IPS DF 6.9 (cell line): Measurements from ENCODE around the gene ITPR2.
"Not testable (repeated sequence)": the region's sequence is repeated elsewhere in the genome, so short reads cannot be mapped to it uniquely, and the experiment has no call there.

Source experiments
- DNase-seq: peaks from one replicate; pipeline ENCODE4 v3.0.0-alpha.2; 2013; ENCODE audit warnings: low read depth, low spot score
- H3K27ac ChIP-seq: one replicate; pipeline ENCODE4 v1.5.1; 2013; ENCODE audit warnings: low read length, control low read depth
- H3K27me3 ChIP-seq: 2 replicates; pipeline ENCODE4 v1.6.1; 2013; ENCODE audit warnings: mild to moderate bottlenecking, low read length; ENCODE audit not compliant: control insufficient read depth, insufficient read depth
- H3K36me3 ChIP-seq: 2 replicates; pipeline ENCODE4 v1.6.1; 2013; ENCODE audit warnings: low read length; ENCODE audit not compliant: control insufficient read depth, insufficient read depth
- H3K4me1 ChIP-seq: 2 replicates; pipeline ENCODE4 v1.6.1; 2013; ENCODE audit warnings: low read length; ENCODE audit not compliant: control insufficient read depth, insufficient read depth
- H3K4me3 ChIP-seq: 2 replicates; pipeline ENCODE4 v1.5.1; 2013; ENCODE audit warnings: mild to moderate bottlenecking, low read length
- H3K9me3 ChIP-seq: 2 replicates; pipeline ENCODE4 v1.6.1; 2013; ENCODE audit warnings: low read length, inconsistent platforms; ENCODE audit not compliant: control insufficient read depth, insufficient read depth
- WGBS: extraction: QIAGEN DNeasy Blood & Tissue Kit; methylation state at CpG from one replicate; pipeline ENCODE4 v1.1.7; 2013; ENCODE audit warnings: mixed read lengths, missing lambda C conversion rate; ENCODE audit not compliant: insufficient read length, insufficient coverage; 5-methylcytosine and 5-hydroxymethylcytosine counted together

Gene ITPR2

DNA sequence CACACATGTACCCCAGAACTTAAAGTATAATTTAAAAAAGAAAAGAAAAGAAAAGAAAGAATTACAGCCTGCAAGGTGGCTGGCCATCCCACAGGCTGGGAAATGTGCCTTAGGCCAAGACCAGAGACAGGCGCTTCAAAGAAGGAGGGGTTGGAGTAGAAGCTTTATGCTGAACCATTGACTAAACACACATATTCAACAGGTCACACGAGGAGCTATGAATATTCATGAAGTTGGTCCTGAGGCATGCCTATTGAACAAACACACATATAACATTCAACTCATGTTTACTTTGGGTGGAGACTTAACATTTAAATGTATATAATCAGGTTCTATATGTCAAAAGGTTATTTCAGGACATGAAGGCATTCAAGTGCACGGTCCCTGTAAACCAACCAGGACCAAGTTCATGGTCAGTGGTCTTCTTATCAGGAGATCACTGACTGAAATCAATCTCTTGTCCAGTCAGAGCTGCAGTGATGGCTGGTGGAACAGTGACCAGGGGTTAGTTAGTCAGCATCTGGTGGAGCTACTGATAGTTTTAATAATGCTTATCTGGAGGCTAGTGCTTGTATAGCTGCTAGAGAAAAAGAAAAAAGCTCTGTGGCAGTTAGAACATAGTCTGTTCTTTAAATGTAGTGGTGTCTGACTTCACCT lies 35.6 kb upstream of the ITPR2 start:
- Histone ChIP-seq H3K27me3 (no peaks in the 10 kb centered on the region), H3K9me3 (no peaks in the 10 kb centered on the region), H3K36me3 (no peaks in the 10 kb centered on the region), H3K4me3 (no peak overlapping the region), H3K4me1 (no peaks in the 10 kb centered on the region), H3K27ac (no peak overlapping the region)
- DNase-seq = no peak
- WGBS = no CpG with 5 or more reads among the region's 3 CpGs

DNA sequence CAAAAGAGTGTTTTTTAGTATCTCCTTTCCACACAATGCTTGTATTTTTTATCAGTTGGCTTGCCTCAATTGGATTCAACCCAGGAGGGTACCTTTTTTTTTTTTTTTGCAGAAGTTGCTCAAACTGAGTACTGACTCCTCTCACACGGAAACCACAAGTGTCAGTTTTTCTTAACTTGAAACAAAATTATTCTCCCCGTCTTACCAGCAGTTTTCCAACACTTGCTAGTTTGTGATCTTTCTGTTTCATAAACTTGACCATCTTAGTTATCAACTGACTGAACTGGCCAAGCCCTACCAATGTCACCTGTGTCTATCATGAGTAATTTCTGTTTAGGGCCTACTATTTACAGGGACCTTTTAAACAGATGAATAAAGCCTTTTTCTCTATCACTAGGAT lies 34.1 kb upstream of the ITPR2 start:
- no peak for DNase-seq
- no peak overlapping the region for H3K4me3 ChIP-seq
- WGBS = no CpG with 5 or more reads among the region's 2 CpGs
- H3K27me3 ChIP-seq = no peaks in the 10 kb centered on the region
- no peaks in the 10 kb centered on the region for H3K9me3 ChIP-seq
- no peaks in the 10 kb centered on the region for H3K36me3 ChIP-seq
- no peaks in the 10 kb centered on the region for H3K4me1 ChIP-seq
- H3K27ac ChIP-seq = no peak overlapping the region

DNA sequence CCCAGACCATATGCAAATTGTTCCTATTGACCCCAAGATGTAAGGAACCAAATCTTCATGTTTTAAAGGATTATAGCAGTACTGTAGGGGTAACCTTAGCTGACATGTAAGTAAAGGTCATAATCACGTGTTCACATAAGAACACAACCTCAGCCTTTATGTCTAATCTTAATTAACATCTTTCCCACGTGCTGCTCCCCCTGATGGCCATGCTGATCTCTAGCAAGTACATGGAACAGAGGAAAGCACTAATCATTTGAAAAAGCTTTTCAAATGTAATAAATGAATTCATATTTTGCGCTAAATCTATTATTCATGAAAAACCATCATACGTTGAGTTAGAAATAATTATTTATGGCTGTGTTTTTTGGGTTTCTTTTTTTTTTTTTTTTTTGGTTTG lies 30.5 kb upstream of the ITPR2 start:
- no peaks in the 10 kb centered on the region for H3K9me3 ChIP-seq
- H3K27ac ChIP-seq = no peak overlapping the region
- H3K4me1 ChIP-seq = no peaks in the 10 kb centered on the region
- H3K36me3 ChIP-seq = no peaks in the 10 kb centered on the region
- no peaks in the 10 kb centered on the region for H3K27me3 ChIP-seq
- DNase-seq = no peak
- no peak overlapping the region for H3K4me3 ChIP-seq
- no CpG with 5 or more reads among the region's 4 CpGs for WGBS

DNA sequence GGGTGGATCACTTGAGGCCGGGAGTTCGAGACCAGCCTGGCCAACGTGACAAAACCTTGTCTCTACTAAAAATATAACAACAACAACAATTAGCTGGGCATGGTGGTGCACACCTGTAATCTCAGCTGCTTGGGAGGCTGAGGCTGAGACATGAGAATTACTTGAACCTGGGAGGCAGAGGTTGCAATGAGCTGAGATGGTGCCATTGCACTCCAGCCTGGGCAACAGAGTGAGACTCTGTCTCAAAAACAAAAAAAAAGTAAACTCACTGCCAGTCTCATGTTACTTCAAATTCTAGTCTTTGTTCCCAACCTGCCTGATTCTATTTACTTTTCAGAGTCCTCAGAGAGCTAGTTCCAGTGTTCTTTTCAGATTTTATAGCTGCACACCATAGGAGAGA lies 29.8 kb upstream of the ITPR2 start:
- not testable (repeated sequence) for H3K27ac ChIP-seq, DNase-seq, H3K9me3 ChIP-seq, H3K27me3 ChIP-seq, H3K4me3 ChIP-seq, H3K4me1 ChIP-seq, H3K36me3 ChIP-seq
- no CpG with 5 or more reads among the region's 3 CpGs for WGBS

DNA sequence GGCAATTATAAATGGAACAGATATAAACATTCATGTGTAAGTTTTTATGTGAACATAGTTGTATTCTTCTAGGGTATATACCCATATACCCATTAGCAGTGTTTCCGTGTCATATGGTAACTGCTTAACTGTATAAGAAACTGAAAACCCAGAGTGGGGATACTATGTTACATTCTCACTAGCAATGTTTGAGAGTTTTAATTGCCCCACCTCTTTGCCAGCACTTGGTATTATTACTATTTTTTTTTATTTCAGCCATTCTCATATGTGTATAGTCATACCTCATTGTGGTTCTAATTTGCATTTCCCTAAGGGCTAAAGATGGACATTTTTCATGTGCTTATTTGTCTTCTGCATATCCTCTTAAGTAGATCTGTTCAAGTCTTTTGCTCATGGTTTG lies 28.7 kb upstream of the ITPR2 start:
- Histone ChIP-seq H3K9me3 (no peaks in the 10 kb centered on the region), H3K4me1 (no peaks in the 10 kb centered on the region), H3K36me3 (no peaks in the 10 kb centered on the region), H3K4me3 (no peak overlapping the region), H3K27ac (no peak overlapping the region), H3K27me3 (no peaks in the 10 kb centered on the region)
- WGBS = no CpG with 5 or more reads among the region's 1 CpG
- DNase-seq = no peak

DNA sequence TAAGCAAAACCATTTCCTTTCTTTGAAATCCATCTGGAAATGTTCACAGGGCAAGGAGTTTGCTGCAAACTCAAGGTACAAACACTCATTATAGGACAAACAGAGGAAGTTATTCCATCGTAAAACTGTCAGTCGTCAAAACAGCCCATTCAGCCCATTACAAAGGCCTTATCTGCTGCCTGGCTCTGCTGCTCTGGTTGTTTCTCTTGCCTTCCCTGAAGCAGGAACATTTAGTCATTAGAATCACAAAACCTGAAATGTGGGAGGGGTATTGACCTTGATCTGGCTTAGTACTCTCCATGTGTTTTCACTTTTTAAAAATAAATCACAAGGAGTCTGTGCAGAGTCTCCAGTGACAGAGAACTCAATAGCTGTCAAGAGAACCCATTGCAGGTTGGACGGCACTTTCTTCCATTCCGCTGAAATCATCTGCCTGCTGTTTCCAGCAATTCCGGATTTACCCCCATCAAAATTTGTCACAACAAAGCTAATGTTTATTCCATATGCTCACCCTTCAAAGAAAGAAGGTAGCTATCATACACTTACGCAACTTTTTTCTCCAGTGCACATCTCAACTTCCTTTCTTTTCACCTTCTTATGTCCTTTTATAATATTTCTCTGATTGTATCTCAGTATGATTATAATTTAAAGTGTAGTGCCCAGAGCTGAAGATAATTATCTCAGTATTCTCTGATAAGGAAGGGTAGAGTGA lies 24.6 kb upstream of the ITPR2 start:
- no peak for DNase-seq
- Histone ChIP-seq H3K27me3 (no peaks in the 10 kb centered on the region), H3K4me1 (0 out of 2 replicates have a peak, but pooled peaks cover 1% of the 10 kb centered on the region), H3K4me3 (no peak overlapping the region), H3K9me3 (no peaks in the 10 kb centered on the region), H3K36me3 (no peaks in the 10 kb centered on the region), H3K27ac (no peak overlapping the region)
- WGBS = no CpG with 5 or more reads among the region's 6 CpGs

DNA sequence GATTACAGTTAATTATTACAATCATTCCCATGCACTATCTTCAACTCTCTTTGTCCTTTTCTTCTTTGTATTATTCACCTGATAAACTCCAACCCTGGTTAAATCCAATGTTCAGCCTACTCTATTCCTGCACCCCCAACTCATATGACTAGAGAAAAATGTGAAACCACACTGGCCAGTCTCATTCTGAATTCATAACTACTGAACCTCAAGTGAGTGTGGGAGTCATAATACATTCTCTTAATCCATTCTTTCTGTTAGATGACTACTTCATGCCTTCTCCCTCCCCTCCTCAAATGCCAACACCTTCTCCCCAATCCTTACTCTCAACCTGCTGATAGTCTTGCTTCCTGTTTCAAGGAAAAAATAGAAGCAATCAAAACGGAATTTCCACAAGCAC lies 22.3 kb upstream of the ITPR2 start:
- H3K27ac ChIP-seq = no peak overlapping the region
- no CpG with 5 or more reads among the region's 1 CpG for WGBS
- H3K9me3 ChIP-seq = no peaks in the 10 kb centered on the region
- no peak for DNase-seq
- no peak overlapping the region for H3K4me3 ChIP-seq
- H3K36me3 ChIP-seq = no peaks in the 10 kb centered on the region
- no peaks in the 10 kb centered on the region for H3K27me3 ChIP-seq
- H3K4me1 ChIP-seq = 0 out of 2 replicates have a peak, but pooled peaks cover 1% of the 10 kb centered on the region

DNA sequence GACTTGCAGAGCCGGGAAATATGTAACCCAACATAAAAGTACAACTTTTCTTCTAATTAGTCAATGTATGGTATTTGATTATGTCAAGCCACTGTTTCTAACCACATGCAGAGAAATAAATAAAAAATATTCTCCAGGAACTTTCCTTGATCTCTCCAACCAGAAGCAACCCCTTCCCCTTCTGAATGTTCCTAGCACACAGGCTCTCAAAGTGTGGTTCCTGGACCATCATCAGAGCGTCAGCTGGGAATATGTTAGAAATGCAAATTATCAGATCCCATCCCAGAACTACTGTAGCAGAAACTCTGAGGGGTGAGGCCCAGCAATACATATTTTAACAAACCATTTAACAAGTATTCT lies 21.0 kb upstream of the ITPR2 start:
- H3K27me3 ChIP-seq = no peaks in the 10 kb centered on the region
- no peaks in the 10 kb centered on the region for H3K36me3 ChIP-seq
- no peak overlapping the region for H3K4me3 ChIP-seq
- 0 out of 2 replicates have a peak, but pooled peaks cover 1% of the 10 kb centered on the region for H3K4me1 ChIP-seq
- no peak overlapping the region for H3K27ac ChIP-seq
- no peaks in the 10 kb centered on the region for H3K9me3 ChIP-seq
- no peak for DNase-seq
- no CpG with 5 or more reads among the region's 2 CpGs for WGBS

DNA sequence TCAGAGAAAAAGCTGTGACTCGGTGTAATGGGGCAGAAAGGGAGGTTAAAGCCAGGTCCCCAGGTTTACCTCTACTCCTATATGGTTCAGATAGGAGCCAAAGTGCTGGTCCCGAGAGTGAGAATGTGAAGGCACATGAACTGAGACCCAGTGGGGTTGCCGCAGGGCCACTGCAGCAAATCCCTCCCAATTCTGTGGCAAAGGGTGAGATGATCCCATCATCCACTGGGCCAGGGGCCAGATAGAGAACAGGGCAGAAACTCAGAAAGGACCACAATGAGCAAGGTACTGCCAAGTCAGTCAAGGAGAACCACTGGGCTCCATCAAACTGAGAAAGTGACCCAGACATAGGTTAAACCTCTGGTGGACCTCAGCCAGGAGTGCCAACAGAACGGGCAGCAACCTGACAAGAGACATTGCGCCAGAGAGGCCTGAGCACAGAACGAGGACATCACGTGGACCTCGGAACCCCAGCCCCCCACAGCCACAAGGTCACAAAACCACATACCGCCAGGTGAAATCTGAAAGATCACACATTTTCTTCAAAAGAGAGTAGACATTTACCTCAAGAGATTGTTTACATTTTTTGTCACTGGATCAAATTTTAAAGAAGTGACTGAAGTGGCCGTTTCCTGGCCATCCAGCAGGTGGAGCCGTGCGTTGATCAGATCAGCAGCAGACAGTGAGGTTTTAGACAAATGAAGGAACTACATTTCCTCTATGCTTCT lies 20.5 kb upstream of the ITPR2 start:
- Histone ChIP-seq H3K27ac (no peak overlapping the region), H3K36me3 (no peaks in the 10 kb centered on the region), H3K9me3 (no peaks in the 10 kb centered on the region), H3K27me3 (no peaks in the 10 kb centered on the region), H3K4me1 (0 out of 2 replicates have a peak, but pooled peaks cover 1% of the 10 kb centered on the region), H3K4me3 (no peak overlapping the region)
- WGBS = no CpG with 5 or more reads among the region's 12 CpGs
- no peak for DNase-seq

DNA sequence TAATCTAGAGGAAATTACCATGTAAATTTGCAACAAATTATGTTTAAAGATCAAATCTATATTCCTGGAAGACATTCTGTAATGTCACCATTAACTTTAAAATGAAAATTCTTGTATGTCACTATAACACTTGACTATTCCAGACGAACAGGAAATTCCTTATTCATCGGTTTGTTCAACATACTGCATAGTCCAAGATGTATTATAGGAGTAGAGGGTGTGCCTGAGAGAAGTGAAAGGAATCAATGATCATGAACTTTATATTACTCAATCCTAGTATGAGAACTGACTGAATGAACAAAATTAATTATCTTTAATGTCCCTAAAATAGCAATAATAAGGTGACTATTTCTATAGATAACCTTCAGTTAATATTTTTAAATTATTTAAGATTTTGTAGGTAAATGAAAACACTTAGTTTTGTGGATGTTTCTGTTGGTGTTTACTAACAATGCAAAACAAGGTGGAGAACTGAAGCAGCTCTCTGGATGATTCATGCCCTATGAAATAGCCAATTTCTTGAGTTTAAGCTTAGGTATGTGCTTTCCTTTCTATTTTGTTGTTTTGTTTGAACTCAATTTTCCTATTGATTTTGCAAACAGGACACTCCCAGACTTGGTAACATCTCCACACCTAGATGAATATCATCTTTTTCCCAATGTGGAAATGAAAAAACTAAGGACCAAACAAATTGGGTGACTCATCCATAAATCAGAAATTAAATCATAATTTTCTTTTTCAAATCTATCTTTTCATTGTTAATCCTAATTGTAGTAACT lies 18.2 kb upstream of the ITPR2 start:
- no peaks in the 10 kb centered on the region for H3K36me3 ChIP-seq
- no peaks in the 10 kb centered on the region for H3K27me3 ChIP-seq
- no peaks in the 10 kb centered on the region for H3K9me3 ChIP-seq
- H3K4me3 ChIP-seq = no peak overlapping the region
- no peak for DNase-seq
- no peak overlapping the region for H3K27ac ChIP-seq
- 0 out of 2 replicates have a peak, but pooled peaks cover 1% of the 10 kb centered on the region for H3K4me1 ChIP-seq
- no CpG with 5 or more reads among the region's 2 CpGs for whole genome bisulfite sequencing
